ENCODE results near the gene MXRA8. TPM values are rescaled to one million over a fixed set of nuclear protein-coding genes. Genes with fewer than 3 reads are reported as not detected.

The MXRA8 gene
- polyA plus RNA-seq, 1 donor = 346 TPM

- Histone ChIP-seq H3K4me3 (ENCODE audit: low read length) (peak overlapping the region; percentile 73), H3K9me3 (ENCODE audit: control insufficient read depth, low read depth, low read length) (peaks cover 4% of the 10 kb centered on the region), H3K27me3 (ENCODE audit: control insufficient read depth, insufficient read depth, low read length) (no peaks in the 10 kb centered on the region), H3K36me3 (ENCODE audit: control insufficient read depth, insufficient read depth, low read length) (peaks cover 13% of the 10 kb centered on the region), H3K4me1 (ENCODE audit: control insufficient read depth, insufficient read depth, low read length) (peaks cover 42% of the 10 kb centered on the region), H3K27ac (ENCODE audit: low read length) (peak overlapping the region; percentile 90)
- no peak for DNase-seq
- WGBS (ENCODE audit: insufficient coverage, low lambda C conversion rate) = no CpG with 5 or more reads among the region's 11 CpGs
These were observed 52.2 kb downstream of the MXRA8 start for GRCh38 chr1:1306070-1306660.

GRCh38 chr1:1305300-1306069, 52.9 kb downstream of the MXRA8 start:
- Histone ChIP-seq H3K4me3 (ENCODE audit: low read length) (peak overlapping the region; percentile 73), H3K27me3 (ENCODE audit: control insufficient read depth, insufficient read depth, low read length) (no peaks in the 10 kb centered on the region), H3K4me1 (ENCODE audit: control insufficient read depth, insufficient read depth, low read length) (peaks cover 42% of the 10 kb centered on the region), H3K27ac (ENCODE audit: low read length) (peak overlapping the region; percentile 90), H3K36me3 (ENCODE audit: control insufficient read depth, insufficient read depth, low read length) (peaks cover 6% of the 10 kb centered on the region), H3K9me3 (ENCODE audit: control insufficient read depth, low read depth, low read length) (peaks cover 4% of the 10 kb centered on the region)
- peak; percentile 87 to 91 for DNase-seq
- WGBS (ENCODE audit: insufficient coverage, low lambda C conversion rate) = no CpG with 5 or more reads among the region's 25 CpGs

- peak; percentile 78 to 89 for DNase-seq
- no CpG with 5 or more reads among the region's 29 CpGs for WGBS (ENCODE audit: insufficient coverage, low lambda C conversion rate)
- Histone ChIP-seq H3K9me3 (ENCODE audit: control insufficient read depth, low read depth, low read length) (peaks cover 3% of the 10 kb centered on the region), H3K4me1 (ENCODE audit: control insufficient read depth, insufficient read depth, low read length) (peaks cover 34% of the 10 kb centered on the region), H3K27ac (ENCODE audit: low read length) (peak overlapping the region; percentile 90), H3K36me3 (ENCODE audit: control insufficient read depth, insufficient read depth, low read length) (peaks cover 2% of the 10 kb centered on the region), H3K27me3 (ENCODE audit: control insufficient read depth, insufficient read depth, low read length) (no peaks in the 10 kb centered on the region), H3K4me3 (ENCODE audit: low read length) (peak overlapping the region; percentile 41)
These were observed 53.7 kb downstream of the MXRA8 start for GRCh38 chr1:1304331-1305299.

- Histone ChIP-seq H3K4me1 (ENCODE audit: control insufficient read depth, insufficient read depth, low read length) (peaks cover 34% of the 10 kb centered on the region), H3K9me3 (ENCODE audit: control insufficient read depth, low read depth, low read length) (no peaks in the 10 kb centered on the region), H3K4me3 (ENCODE audit: low read length) (no peak overlapping the region), H3K27me3 (ENCODE audit: control insufficient read depth, insufficient read depth, low read length) (no peaks in the 10 kb centered on the region), H3K27ac (ENCODE audit: low read length) (no peak overlapping the region), H3K36me3 (ENCODE audit: control insufficient read depth, insufficient read depth, low read length) (peaks cover 5% of the 10 kb centered on the region)
- no peak for DNase-seq
- no CpG with 5 or more reads among the region's 13 CpGs for WGBS (ENCODE audit: insufficient coverage, low lambda C conversion rate)
These were observed 54.6 kb downstream of the MXRA8 start for GRCh38 chr1:1303736-1304135.

- Histone ChIP-seq H3K4me1 (ENCODE audit: control insufficient read depth, insufficient read depth, low read length) (peaks cover 34% of the 10 kb centered on the region), H3K27me3 (ENCODE audit: control insufficient read depth, insufficient read depth, low read length) (no peaks in the 10 kb centered on the region), H3K27ac (ENCODE audit: low read length) (no peak overlapping the region), H3K36me3 (ENCODE audit: control insufficient read depth, insufficient read depth, low read length) (peaks cover 6% of the 10 kb centered on the region), H3K4me3 (ENCODE audit: low read length) (no peak overlapping the region), H3K9me3 (ENCODE audit: control insufficient read depth, low read depth, low read length) (no peaks in the 10 kb centered on the region)
- DNase-seq = no peak
- WGBS (ENCODE audit: insufficient coverage, low lambda C conversion rate) = no CpG with 5 or more reads among the region's 31 CpGs
These were observed 55.3 kb downstream of the MXRA8 start for GRCh38 chr1:1302951-1303509.

Other genes starting within 250 kb of the MXRA8 start
- 9.4 TPM for gene C1orf159, start 242.5 kb downstream of the MXRA8 start, polyA plus RNA-seq
- gene TTLL10, start 184.7 kb downstream of the MXRA8 start, polyA plus RNA-seq = 0.64 TPM
- 0.49 TPM for gene TNFRSF18, start 152.0 kb downstream of the MXRA8 start, polyA plus RNA-seq
- gene TNFRSF4, start 144.4 kb downstream of the MXRA8 start, polyA plus RNA-seq = 1.1 TPM
- gene SDF4, start 126.6 kb downstream of the MXRA8 start, polyA plus RNA-seq = 174 TPM
- 16.1 TPM for gene B3GALT6, start 126.3 kb downstream of the MXRA8 start, polyA plus RNA-seq
- 50.5 TPM for gene C1QTNF12, start 111.8 kb downstream of the MXRA8 start, polyA plus RNA-seq
- 52.9 TPM for gene UBE2J2, start 84.7 kb downstream of the MXRA8 start, polyA plus RNA-seq
- 18.7 TPM for gene SCNN1D, start 78.1 kb downstream of the MXRA8 start, polyA plus RNA-seq
- gene ACAP3, start 50.6 kb downstream of the MXRA8 start, polyA plus RNA-seq = 67.7 TPM
- 14.5 TPM for gene PUSL1, start 50.0 kb downstream of the MXRA8 start, polyA plus RNA-seq
- 147 TPM for gene INTS11, start 33.9 kb downstream of the MXRA8 start, polyA plus RNA-seq
- gene CPTP, start 33.8 kb downstream of the MXRA8 start, polyA plus RNA-seq = 17.7 TPM
- 0.69 TPM for gene TAS1R3, start 27.3 kb downstream of the MXRA8 start, polyA plus RNA-seq
- 45.4 TPM for gene DVL1, start 9.1 kb downstream of the MXRA8 start, polyA plus RNA-seq
- 88.4 TPM for gene AURKAIP1, start 16.7 kb upstream of the MXRA8 start, polyA plus RNA-seq
- gene CCNL2, start 40.8 kb upstream of the MXRA8 start, polyA plus RNA-seq = 285 TPM
- gene MRPL20, start 48.7 kb upstream of the MXRA8 start, polyA plus RNA-seq = 135 TPM
- 2.6 TPM for gene ANKRD65, start 62.7 kb upstream of the MXRA8 start, polyA plus RNA-seq
- gene VWA1, start 77.1 kb upstream of the MXRA8 start, polyA plus RNA-seq = 92.3 TPM
- 1.0 TPM for gene ATAD3C, start 91.1 kb upstream of the MXRA8 start, polyA plus RNA-seq
- 21.8 TPM for gene ATAD3B, start 113.2 kb upstream of the MXRA8 start, polyA plus RNA-seq
- 20.1 TPM for gene ATAD3A, start 153.6 kb upstream of the MXRA8 start, polyA plus RNA-seq
- gene TMEM240, start 182.1 kb upstream of the MXRA8 start, polyA plus RNA-seq = 3.9 TPM
- 79.4 TPM for gene SSU72, start 216.3 kb upstream of the MXRA8 start, polyA plus RNA-seq
- gene FNDC10, start 241.6 kb upstream of the MXRA8 start, polyA plus RNA-seq = 2.4 TPM